K562 (cell line): ENCODE measurements around the gene SERPINE2. TPM values are rescaled to one million over a fixed set of nuclear protein-coding genes. Genes with fewer than 3 reads are reported as not detected.

Experiments
- CBX1 ChIP-seq: sonication (generic); IDR thresholded peaks from 2 replicates; pipeline ENCODE4 v1.6.1; 2016; ENCODE audit warnings: antibody characterized with exemption, low read depth, mild to moderate bottlenecking
- MAFF ChIP-seq: IDR thresholded peaks from 2 replicates; pipeline ENCODE4 v1.6.1; 2012; ENCODE audit warnings: low read length, improper control_type of control experiment
- MBD2 ChIP-seq: sonication (generic); IDR thresholded peaks from 2 replicates; pipeline ENCODE4 v1.6.1; 2016; ENCODE audit warnings: low read depth, borderline replicate concordance
- PRMT5 ChIP-seq: sonication (generic); formaldehyde crosslinking; IDR thresholded peaks from 2 replicates; pipeline ENCODE4 v1.5.0; 2020; ENCODE audit warnings: missing genetic modification reagents
- SMAD4 ChIP-seq: fragments of 250-450 bp; sonication (Bioruptor Pico); conservative IDR thresholded peaks from 2 replicates; pipeline ENCODE4 v1.8.0; 2021; ENCODE audit warnings: inconsistent platforms, mild to moderate bottlenecking, moderate library complexity
- polyA plus RNA-seq, 8 experiments: library from polyadenylated mRNA; depleted of rRNA in 4 of 8; stranded (reverse) in 5 of 8; unstranded in 3 of 8; fragments of >200 nt; fragmentation: Nextera tagmentation in 2 of 8; fragmentation: Illumina TruSeq in 1 of 8; extraction: Ambion mirVana in 2 of 8; extraction: Trizol in 1 of 8; gene quantifications; 2 replicates each; pipeline versions ENCODE4 v1.2.1 to v1.2.3, GENCODE V29; 2011 to 2014; ENCODE audit warnings: inconsistent platforms in 1 of 8, missing spikeins in 1 of 8
- total RNA-seq, 7 experiments: library from RNA; depleted of rRNA in 6 of 7; stranded (reverse); fragments of >200 nt in 6 of 7; fragmentation: Illumina TruSeq in 2 of 7; extraction: Trizol in 2 of 7; gene quantifications; 2 replicates each; pipeline versions ENCODE4 v1.2.1 to v1.2.3, GENCODE V29; 2011 to 2021; ENCODE audit warnings: low replicate concordance in 1 of 7
- TF ChIP-seq, protein P1 (sequence below), 2 experiments: fragments of 450-650 bp; formaldehyde crosslinking in 1 of 2; IDR thresholded peaks; 2 replicates each; pipeline versions ENCODE4 v1.4.0 to v1.6.1; 2014 to 2020; ENCODE audit warnings: mild to moderate bottlenecking in 2 of 2, borderline replicate concordance in 1 of 2, low read depth in 1 of 2
- TF ChIP-seq, protein P2 (sequence below): fragments of 450-650 bp; IDR thresholded peaks from 2 replicates; pipeline ENCODE4 v1.6.1; 2016; ENCODE audit warnings: low read depth, mild to moderate bottlenecking, moderate library complexity
- TF ChIP-seq, protein P3 (sequence below), 2 experiments: fragments of 450-650 bp; IDR thresholded peaks; 2 replicates each; pipeline ENCODE4 v1.6.1; 2016; ENCODE audit warnings: mild to moderate bottlenecking in 2 of 2, borderline replicate concordance in 1 of 2, low read depth in 1 of 2, moderate library complexity in 1 of 2

Gene SERPINE2
- total and polyA plus RNA-seq, 9 of the 15 experiments (the other 6 are each of a cell fraction or from before 2014, with no cell fraction given): 0.03 to 0.16 (median 0.13) TPM; not detected in 6

DNA sequence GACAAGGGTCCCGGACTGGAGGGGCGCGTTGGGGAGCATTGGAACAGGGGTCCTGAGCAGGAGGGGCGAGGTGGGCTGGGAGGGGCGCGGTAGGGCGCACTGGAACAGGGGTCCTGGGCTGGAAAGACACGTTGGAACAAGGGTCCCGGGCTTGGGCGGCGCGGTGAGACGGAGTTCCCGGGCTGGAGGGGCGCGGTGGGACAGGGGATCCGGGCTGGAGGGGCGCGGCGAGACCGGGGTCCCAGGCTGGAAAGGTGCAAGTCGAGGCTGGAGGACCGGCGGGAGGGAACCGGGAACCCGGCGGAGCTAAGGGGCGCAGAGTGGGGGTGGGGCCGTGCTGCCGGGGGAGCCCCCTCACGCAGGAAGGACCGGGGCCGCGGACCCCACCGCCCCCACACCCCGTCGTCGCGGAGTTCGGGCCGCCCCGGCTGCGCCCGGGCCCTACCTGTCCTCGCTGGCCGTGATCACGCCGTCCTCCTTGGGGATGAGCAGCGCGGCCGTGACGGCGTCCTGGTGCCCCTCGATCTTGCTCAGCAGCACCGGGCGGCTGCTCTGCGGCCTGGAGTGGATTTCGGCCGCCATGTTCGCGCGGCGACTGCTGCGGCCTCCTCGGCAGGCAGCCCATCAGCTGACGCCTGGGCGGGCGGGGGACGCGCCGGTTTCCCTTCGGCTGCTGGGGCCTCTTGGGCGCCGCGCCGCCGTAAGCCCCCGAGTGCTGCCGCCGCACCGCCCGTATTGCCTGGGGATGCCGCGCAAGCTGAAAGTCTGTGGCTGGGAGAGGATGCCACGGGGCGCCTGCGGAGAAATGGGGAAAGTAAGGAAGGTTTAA is 94.2 kb downstream of the SERPINE2 start, which contains the start of gene WDFY1 (continued):
- TF ChIP-seq CBX1: 0 out of 2 replicates have a peak, but pooled peaks have one; percentile 74
- TF ChIP-seq PRMT5 (CRISPR knock-in tag): no peak
- TF ChIP-seq, protein P1, sequence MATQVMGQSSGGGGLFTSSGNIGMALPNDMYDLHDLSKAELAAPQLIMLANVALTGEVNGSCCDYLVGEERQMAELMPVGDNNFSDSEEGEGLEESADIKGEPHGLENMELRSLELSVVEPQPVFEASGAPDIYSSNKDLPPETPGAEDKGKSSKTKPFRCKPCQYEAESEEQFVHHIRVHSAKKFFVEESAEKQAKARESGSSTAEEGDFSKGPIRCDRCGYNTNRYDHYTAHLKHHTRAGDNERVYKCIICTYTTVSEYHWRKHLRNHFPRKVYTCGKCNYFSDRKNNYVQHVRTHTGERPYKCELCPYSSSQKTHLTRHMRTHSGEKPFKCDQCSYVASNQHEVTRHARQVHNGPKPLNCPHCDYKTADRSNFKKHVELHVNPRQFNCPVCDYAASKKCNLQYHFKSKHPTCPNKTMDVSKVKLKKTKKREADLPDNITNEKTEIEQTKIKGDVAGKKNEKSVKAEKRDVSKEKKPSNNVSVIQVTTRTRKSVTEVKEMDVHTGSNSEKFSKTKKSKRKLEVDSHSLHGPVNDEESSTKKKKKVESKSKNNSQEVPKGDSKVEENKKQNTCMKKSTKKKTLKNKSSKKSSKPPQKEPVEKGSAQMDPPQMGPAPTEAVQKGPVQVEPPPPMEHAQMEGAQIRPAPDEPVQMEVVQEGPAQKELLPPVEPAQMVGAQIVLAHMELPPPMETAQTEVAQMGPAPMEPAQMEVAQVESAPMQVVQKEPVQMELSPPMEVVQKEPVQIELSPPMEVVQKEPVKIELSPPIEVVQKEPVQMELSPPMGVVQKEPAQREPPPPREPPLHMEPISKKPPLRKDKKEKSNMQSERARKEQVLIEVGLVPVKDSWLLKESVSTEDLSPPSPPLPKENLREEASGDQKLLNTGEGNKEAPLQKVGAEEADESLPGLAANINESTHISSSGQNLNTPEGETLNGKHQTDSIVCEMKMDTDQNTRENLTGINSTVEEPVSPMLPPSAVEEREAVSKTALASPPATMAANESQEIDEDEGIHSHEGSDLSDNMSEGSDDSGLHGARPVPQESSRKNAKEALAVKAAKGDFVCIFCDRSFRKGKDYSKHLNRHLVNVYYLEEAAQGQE (IDR thresholded peaks at IDR 0.05; ENCODE audit: borderline replicate concordance): peak; percentile 20; the same call in 1 of the 2 replicates
- TF ChIP-seq, protein P1 (CRISPR knock-in tag; IDR thresholded peaks at IDR 0.05; ENCODE audit: low read depth): no peak
- TF ChIP-seq SMAD4 (CRISPR knock-in tag): peak; percentile 95
- TF ChIP-seq MAFF: no peak
- TF ChIP-seq, protein P2, sequence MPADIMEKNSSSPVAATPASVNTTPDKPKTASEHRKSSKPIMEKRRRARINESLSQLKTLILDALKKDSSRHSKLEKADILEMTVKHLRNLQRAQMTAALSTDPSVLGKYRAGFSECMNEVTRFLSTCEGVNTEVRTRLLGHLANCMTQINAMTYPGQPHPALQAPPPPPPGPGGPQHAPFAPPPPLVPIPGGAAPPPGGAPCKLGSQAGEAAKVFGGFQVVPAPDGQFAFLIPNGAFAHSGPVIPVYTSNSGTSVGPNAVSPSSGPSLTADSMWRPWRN: no peak
- TF ChIP-seq MBD2: 0 out of 2 replicates have a peak, but pooled peaks have one; percentile 23
- TF ChIP-seq, protein P3, sequence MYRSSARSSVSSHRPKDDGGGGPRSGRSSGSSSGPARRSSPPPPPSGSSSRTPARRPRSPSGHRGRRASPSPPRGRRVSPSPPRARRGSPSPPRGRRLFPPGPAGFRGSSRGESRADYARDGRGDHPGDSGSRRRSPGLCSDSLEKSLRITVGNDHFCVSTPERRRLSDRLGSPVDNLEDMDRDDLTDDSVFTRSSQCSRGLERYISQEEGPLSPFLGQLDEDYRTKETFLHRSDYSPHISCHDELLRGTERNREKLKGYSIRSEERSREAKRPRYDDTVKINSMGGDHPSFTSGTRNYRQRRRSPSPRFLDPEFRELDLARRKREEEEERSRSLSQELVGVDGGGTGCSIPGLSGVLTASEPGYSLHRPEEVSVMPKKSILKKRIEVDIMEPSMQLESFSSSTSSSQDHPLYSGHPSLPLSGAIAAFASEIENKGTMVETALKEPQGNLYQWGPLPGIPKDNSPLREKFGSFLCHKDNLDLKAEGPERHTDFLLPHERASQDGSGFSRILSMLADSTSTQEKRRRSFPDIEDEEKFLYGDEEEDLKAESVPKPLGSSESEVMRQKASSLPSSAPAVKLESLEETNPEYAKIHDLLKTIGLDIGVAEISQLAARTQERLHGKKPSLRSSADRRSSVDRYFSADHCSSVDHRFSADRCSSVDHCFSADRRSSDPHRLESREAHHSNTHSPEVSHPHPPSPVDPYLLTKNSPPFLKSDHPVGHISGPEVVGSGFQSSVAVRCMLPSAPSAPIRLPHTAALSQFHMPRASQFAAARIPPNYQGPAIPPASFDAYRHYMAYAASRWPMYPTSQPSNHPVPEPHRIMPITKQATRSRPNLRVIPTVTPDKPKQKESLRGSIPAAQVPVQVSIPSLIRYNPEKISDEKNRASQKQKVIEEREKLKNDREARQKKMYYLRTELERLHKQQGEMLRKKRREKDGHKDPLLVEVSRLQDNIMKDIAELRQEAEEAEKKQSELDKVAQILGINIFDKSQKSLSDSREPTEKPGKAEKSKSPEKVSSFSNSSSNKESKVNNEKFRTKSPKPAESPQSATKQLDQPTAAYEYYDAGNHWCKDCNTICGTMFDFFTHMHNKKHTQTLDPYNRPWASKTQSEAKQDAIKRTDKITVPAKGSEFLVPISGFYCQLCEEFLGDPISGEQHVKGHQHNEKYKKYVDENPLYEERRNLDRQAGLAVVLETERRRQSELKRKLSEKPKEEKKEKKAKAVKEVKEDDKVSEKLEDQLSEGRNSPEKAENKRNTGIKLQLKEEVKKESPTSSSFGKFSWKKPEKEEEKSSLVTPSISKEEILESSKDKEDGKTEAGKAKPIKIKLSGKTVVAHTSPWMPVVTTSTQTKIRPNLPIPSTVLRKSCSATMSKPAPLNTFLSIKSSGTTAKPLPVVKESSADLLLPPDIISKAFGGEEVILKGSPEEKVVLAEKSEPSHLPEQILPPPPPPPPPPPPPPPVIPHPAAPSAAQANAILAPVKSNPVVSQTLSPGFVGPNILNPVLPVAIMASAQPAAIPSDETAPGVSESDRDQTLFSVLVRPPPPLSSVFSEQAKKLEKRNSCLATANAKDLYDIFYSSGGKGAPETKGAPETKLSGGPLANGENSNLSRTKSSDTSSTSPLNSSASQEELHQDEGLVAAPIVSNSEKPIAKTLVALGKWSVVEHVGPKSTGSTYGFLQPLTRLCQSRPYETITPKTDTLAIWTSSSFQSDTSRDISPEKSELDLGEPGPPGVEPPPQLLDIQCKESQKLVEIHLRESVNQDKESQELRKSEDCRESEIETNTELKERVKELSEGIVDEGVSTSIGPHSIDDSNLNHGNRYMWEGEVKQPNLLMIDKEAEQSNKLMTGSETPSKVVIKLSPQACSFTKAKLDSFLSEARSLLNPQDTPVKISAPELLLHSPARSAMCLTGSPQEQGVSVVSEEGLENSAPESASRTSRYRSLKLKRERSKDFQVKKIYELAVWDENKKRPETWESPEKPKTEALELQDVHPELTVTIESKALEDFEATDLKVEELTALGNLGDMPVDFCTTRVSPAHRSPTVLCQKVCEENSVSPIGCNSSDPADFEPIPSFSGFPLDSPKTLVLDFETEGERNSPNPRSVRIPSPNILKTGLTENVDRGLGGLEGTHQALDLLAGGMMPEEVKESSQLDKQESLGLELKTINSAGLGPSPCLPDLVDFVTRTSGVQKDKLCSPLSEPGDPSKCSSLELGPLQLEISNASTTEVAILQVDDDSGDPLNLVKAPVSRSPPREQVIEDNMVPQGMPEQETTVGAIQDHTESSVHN (IDR thresholded peaks at IDR 0.05; ENCODE audit: borderline replicate concordance in 1 of 2, low read depth in 1 of 2): no peak
